HepG2 (cell line): Measurements from ENCODE around the gene NT5C3B. TPM values are rescaled to one million over a fixed set of nuclear protein-coding genes. Genes with fewer than 3 reads are reported as not detected.
A peak's percentile ranks its signal among the peaks of the same experiment; 100 is the strongest.

ENCODE experiments used
- ELF1 ChIP-seq: sonication (generic); formaldehyde crosslinking; IDR thresholded peaks from 2 replicates; pipeline ENCODE4 v1.4.0; 2020; ENCODE audit warnings: missing genetic modification reagents
- EP300 ChIP-seq, 3 experiments: sonication (generic) in 1 of 3; formaldehyde crosslinking in 1 of 3; IDR thresholded peaks; 2 replicates each; pipeline versions ENCODE4 v1.5.1 to v1.6.1; 2011 to 2020; ENCODE audit warnings: low read depth in 2 of 3, low read length in 2 of 3, borderline replicate concordance in 1 of 3, improper control_type of control experiment in 1 of 3, mild to moderate bottlenecking in 1 of 3, missing genetic modification reagents in 1 of 3, moderate library complexity in 1 of 3
- GABPB1 ChIP-seq: IDR thresholded peaks from 2 replicates; pipeline ENCODE4 v1.6.1; 2016; ENCODE audit warnings: mild to moderate bottlenecking, missing genetic modification reagents, moderate library complexity, missing compliant biosample characterization
- GATAD2A ChIP-seq: IDR thresholded peaks from 2 replicates; pipeline ENCODE4 v1.6.1; 2016
- KLF11 ChIP-seq: IDR thresholded peaks from 2 replicates; pipeline ENCODE4 v1.6.1; 2016; ENCODE audit warnings: missing compliant biosample characterization
- MXD1 ChIP-seq: sonication (generic); formaldehyde crosslinking; IDR thresholded peaks from 2 replicates; pipeline ENCODE4 v1.4.0; 2020; ENCODE audit warnings: mild to moderate bottlenecking, missing genetic modification reagents
- MYPOP ChIP-seq: sonication (generic); formaldehyde crosslinking; IDR thresholded peaks from 2 replicates; pipeline ENCODE4 v1.8.1; 2023; ENCODE audit warnings: mild to moderate bottlenecking, moderate library complexity, missing genetic modification reagents
- NBN ChIP-seq: fragments of 450-650 bp; conservative IDR thresholded peaks from 2 replicates; pipeline ENCODE4 v1.6.1; 2017
- NFE2L1 ChIP-seq: sonication (generic); formaldehyde crosslinking; IDR thresholded peaks from 2 replicates; pipeline ENCODE4 v1.4.0; 2020; ENCODE audit warnings: missing genetic modification reagents, mild to moderate bottlenecking, borderline replicate concordance
- POGZ ChIP-seq: sonication (generic); formaldehyde crosslinking; IDR thresholded peaks from 2 replicates; pipeline ENCODE4 v1.4.0; 2020; ENCODE audit warnings: mild to moderate bottlenecking, missing genetic modification reagents
- PRDM15 ChIP-seq: sonication (generic); formaldehyde crosslinking; IDR thresholded peaks from 2 replicates; pipeline ENCODE4 v1.4.0; 2020; ENCODE audit warnings: missing genetic modification reagents
- RNF2 ChIP-seq: fragments of 450-650 bp; conservative IDR thresholded peaks from 2 replicates; pipeline ENCODE4 v1.6.1; 2016; ENCODE audit warnings: low read depth
- SALL1 ChIP-seq: sonication (generic); formaldehyde crosslinking; IDR thresholded peaks from 2 replicates; pipeline ENCODE4 v1.8.0; 2022; ENCODE audit warnings: mild to moderate bottlenecking, missing genetic modification reagents
- SATB2 ChIP-seq: sonication (generic); formaldehyde crosslinking; IDR thresholded peaks from 2 replicates; pipeline ENCODE4 v1.5.0; 2020; ENCODE audit warnings: missing genetic modification reagents
- SIN3B ChIP-seq: fragments of 150-350 bp; IDR thresholded peaks from 2 replicates; pipeline ENCODE4 v1.6.1; 2014; ENCODE audit warnings: low read length
- SUZ12 ChIP-seq: fragments of 150-350 bp; IDR thresholded peaks from 2 replicates; pipeline ENCODE4 v1.6.1; 2014; ENCODE audit warnings: low read depth, low read length
- USF2 ChIP-seq, 2 experiments: sonication (generic) in 1 of 2; formaldehyde crosslinking in 1 of 2; IDR thresholded peaks; 2 replicates each; pipeline versions ENCODE4 v1.5.1 to v1.6.1; 2011 to 2020; ENCODE audit warnings: borderline replicate concordance in 1 of 2, low read depth in 1 of 2, low read length in 1 of 2, mild to moderate bottlenecking in 1 of 2, missing genetic modification reagents in 1 of 2, moderate library complexity in 1 of 2
- ZNF329 ChIP-seq: sonication (generic); formaldehyde crosslinking; IDR thresholded peaks from 2 replicates; pipeline ENCODE4 v1.9.0; 2021; ENCODE audit warnings: low read depth, mild to moderate bottlenecking, missing genetic modification reagents
- ZNF558 ChIP-seq: sonication (generic); formaldehyde crosslinking; IDR thresholded peaks from 2 replicates; pipeline ENCODE4 v1.9.0; 2022; ENCODE audit warnings: mild to moderate bottlenecking, missing genetic modification reagents, borderline replicate concordance
- ZNF598 ChIP-seq: sonication (generic); formaldehyde crosslinking; IDR thresholded peaks from 2 replicates; pipeline ENCODE4 v1.5.1; 2020; ENCODE audit warnings: mild to moderate bottlenecking, missing genetic modification reagents, borderline replicate concordance
- ZNF605 ChIP-seq: sonication (generic); formaldehyde crosslinking; IDR thresholded peaks from 2 replicates; pipeline ENCODE4 v1.8.0; 2022; ENCODE audit warnings: mild to moderate bottlenecking, missing genetic modification reagents
- polyA plus RNA-seq, 8 experiments: library from polyadenylated mRNA; depleted of rRNA in 3 of 8; stranded (reverse) in 7 of 8; unstranded in 1 of 8; fragments of >200 nt; fragmentation: Illumina TruSeq in 4 of 8; extraction: Trizol in 4 of 8; gene quantifications; 2 replicates each; pipeline versions ENCODE4 v1.2.1 to v1.2.3, GENCODE V29; 2011 to 2016; ENCODE audit warnings: low read depth in 4 of 8, missing spikeins in 1 of 8, mixed read lengths in 1 of 8; ENCODE audit not compliant: insufficient read depth in 1 of 8
- total RNA-seq, 5 experiments: library from RNA; depleted of rRNA; stranded (reverse); fragments of >200 nt; fragmentation: Illumina TruSeq; extraction: Trizol; gene quantifications; 2 replicates each; pipeline ENCODE4 v1.2.3, GENCODE V29; 2016; ENCODE audit warnings: low read depth in 1 of 5

Gene NT5C3B
- total and polyA plus RNA-seq, 2 of the 13 experiments (the other 11 are each of a cell fraction or from before 2014, with no cell fraction given): 104 to 126 TPM

GRCh38 chr17:41801374-41802271, 34.4 kb downstream of the NT5C3B start (continued):
- TF ChIP-seq SIN3B (no peak), GATAD2A (CRISPR knock-in tag) (peak; percentile 71), NBN (no peak), ZNF329 (CRISPR knock-in tag) (no peak), ELF1 (peak; percentile 47; the same call in 1 of the 2 replicates), POGZ (CRISPR knock-in tag) (peak; percentile 6; the same call in 1 of the 2 replicates), KLF11 (CRISPR knock-in tag) (no peak; the same call in 1 of the 2 replicates), ZNF558 (CRISPR knock-in tag) (no peak), NFE2L1 (CRISPR knock-in tag) (no peak), USF2 (IDR thresholded peaks at IDR 0.05; ENCODE audit: low read depth, low read length) (no peak), USF2 (CRISPR knock-in tag; IDR thresholded peaks at IDR 0.05; ENCODE audit: borderline replicate concordance) (no peak), RNF2 (no peak), MYPOP (CRISPR knock-in tag) (0 out of 2 replicates have a peak, but pooled peaks have one; percentile 28), ZNF598 (CRISPR knock-in tag) (0 out of 2 replicates have a peak, but pooled peaks have one; percentile 38), SATB2 (CRISPR knock-in tag) (no peak), EP300 (IDR thresholded peaks at IDR 0.05; ENCODE audit: low read depth in 2 of 2, low read length in 2 of 2) (no peak), EP300 (CRISPR knock-in tag; IDR thresholded peaks at IDR 0.05; ENCODE audit: borderline replicate concordance) (no peak), SUZ12 (no peak), PRDM15 (CRISPR knock-in tag) (no peak), GABPB1 (peak; percentile 26; the same call in 1 of the 2 replicates), MXD1 (CRISPR knock-in tag) (peak; percentile 25; the same call in 1 of the 2 replicates), SALL1 (CRISPR knock-in tag) (peak; percentile 33), ZNF605 (CRISPR knock-in tag) (no peak)
